A204.1 (cell line): Measurements from ENCODE around the gene GRAMD1B.
"Not testable (repeated sequence)": the region's sequence is repeated elsewhere in the genome, so short reads cannot be mapped to it uniquely, and the experiment has no call there.

Source experiments
- FAIRE-seq: peaks from 2 replicates; lab custom pipeline; 2012; peaks lifted over from hg19 to GRCh38; lab: Jason Lieb, UNC

Gene GRAMD1B

DNA sequence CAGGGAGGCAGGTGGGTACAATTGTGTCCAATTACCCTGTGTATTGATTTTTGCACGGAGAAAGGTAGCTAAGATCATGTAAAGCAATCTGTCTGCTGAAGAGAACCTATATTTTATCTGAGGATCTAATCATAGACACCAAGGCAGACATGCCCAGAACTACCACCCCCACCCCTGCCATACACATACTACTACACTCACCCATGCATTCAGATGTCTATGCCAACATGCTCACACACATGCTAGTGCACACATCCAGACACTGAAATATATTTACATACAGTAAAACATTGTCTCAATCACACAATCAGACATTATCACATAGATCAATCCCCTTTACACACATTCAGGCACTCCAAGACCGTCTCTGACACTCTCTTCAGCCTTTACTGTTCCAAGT lies 222.5 kb downstream of the GRAMD1B start:
- FAIRE-seq: no peak

DNA sequence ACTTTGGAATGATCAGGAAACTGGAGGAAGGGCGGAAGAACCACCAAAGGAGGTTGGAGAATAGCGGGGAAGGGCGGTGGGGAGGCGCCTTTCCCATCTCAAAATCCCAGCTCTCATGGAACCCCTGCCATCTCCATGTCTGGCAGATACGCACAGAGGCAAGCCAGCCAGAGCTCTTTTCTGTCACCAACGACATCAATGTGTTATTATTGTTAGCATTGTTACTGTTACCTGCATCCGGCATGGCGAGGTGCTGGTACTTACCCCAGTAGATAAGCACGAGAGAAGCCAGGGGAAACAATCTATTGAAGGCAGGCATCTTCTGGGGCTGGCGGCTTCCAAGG lies 223.4 kb downstream of the GRAMD1B start:
- FAIRE-seq: no peak

DNA sequence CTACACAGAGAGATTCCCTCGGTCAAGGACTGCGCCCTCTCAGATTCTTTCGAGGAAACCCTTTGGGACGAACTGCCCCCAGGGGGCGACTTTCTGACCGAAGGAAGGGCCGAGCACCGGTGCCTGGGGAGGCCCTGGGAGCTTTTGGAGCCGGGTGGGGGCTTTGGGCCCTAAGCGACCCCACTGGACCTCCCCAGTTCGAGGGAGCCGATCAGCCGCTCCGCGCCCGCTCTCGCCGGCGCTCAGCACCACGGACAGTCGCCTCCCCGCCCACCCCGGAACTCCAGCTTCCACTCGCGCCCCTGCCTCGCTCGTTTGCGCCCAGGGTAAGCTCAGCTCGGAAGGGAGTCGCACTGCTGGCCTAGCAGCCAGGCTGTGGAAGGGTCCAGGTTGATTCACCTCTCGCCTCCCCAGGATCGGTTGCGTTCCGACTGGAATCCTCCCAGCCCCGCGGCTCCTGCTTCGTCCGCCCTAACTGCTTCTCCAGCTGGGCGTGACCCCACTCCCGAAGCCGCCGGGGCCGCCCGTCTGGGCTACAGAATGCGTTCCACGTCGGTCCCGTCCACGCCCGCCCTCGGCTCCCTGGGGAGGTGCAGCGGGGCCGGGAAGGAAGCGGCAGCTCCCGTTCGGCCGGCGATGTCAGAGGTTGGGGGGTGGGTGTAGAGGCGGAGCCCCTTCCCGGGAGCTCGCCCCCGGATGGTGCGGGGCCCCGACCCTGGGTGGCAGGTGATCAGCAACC lies 223.9 kb downstream of the GRAMD1B start:
- FAIRE-seq: no peak

DNA sequence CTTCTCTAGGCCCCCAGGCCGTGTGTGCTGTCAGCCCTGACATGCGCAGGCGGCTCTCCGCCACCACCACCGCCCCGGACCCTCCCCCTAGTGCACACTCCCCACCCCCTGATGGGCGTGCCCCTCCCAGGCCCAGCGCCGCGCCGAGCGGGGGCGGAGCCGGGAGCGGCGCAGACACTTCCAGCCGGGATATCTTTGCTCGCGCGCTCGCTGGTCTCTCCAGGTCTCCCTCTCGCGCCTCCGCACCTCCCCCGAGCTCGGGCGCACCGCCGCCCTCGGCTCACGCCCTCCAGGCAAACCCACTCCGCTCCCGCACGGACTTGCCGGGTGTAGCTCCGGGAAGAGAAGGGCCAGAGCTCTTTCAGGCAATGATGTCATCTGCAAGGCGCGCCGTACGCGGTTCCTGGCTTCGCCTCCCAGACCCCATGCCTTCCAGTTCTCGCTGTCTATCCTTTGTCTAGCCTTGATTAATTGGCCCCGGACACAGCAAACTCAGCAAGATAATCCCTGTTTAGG lies 224.6 kb downstream of the GRAMD1B start, which contains the start of gene SCN3B:
SCN3B (minus strand) TSS at position 59 of the 516 bp plus-strand sequence. CDS start 823 bp downstream, outside the sequence.
- no peak for FAIRE-seq

DNA sequence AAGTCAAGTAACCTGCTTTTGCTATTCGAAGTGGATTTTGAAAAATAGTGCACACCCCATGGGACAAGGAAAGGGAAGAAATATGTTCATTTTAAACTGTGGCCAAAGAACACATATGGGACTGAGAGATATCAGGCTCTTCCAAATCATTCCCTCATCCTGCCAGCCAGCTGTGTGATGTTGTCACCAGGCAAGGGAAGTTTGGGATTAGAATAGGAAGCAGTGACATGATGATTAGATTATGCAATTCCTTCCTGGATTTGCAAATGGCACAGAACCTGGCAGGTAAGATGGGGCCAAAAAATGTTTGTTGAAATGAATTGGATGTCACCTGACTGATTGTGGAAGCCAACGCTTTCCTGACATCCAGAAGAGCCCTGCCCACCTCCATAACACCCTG lies 229.2 kb downstream of the GRAMD1B start:
- FAIRE-seq: no peak

DNA sequence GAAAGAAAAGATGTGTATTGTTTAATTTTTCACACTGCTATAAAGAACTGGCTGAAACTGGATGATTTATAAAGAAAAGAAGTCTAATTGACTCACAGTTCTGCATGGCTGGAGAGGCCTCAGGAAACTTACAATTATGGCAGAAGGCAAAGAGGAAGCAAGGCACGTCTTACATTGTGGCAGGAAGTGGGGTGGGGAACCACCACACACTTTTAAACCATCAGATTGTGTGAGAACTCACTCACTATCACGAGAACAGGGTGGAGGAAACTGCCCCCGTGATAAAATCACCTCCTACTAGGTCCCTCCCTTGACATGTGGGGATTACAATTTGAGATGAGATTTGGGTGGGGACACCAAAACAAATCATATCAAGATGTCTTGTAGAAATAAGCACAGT lies 229.9 kb downstream of the GRAMD1B start:
- not testable (repeated sequence) for FAIRE-seq

DNA sequence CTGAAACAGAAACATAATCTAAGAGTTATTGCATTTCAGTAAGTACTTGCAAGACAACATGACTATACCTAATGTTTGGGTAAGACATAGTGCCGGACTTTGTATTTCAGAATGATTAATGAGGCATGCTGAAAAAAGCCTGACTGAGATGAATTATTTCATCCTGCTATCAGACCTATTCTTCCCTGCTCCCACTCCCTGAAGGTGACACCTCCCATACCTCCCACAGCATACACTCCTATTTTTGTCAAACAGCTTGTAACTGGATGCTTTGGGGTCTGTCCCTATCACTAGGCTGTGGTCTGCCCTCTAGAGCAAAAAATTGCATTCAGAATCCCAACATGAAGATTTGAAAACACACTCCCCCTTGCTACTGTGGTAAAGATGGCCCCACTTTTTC lies 235.2 kb downstream of the GRAMD1B start:
- no peak for FAIRE-seq

DNA sequence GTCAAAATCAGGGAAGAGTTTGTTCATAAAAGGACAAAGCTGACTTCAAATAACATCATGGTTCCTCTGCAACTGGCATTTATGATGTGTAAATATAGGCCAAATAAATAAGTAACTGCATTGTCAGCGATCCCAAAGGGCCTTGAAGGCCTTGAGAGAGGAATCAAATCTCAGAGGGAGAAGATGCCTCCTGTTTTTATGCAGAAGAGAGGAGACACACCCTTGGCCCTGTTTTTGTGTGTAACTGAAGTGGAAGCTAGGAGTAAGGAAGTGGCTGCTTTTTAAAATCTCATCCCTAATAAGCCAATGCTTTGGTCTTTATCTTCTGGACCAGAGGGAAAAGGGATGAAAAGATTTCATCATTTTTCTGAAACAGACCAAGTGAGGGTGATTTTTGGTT lies 240.0 kb downstream of the GRAMD1B start:
- FAIRE-seq: no peak

DNA sequence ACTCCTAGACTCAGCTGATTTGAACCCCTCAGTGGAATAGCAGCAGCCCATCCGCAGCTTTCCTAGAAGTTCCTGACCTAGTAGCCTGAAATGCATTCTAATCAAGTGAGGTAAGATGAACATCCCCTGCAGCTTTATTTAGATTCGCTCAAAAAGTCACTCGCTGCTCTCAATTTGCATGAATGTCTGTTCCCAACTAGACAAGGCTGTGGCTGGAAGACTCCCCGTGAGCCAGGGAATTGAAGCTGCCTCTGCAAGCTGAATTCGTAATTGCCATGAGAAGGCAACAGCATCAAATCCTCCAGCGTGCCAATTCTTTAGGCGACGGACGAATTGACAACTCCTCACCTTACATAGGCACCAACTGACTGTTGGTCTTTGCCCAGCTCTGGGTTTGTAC lies 241.5 kb downstream of the GRAMD1B start:
- no peak for FAIRE-seq

DNA sequence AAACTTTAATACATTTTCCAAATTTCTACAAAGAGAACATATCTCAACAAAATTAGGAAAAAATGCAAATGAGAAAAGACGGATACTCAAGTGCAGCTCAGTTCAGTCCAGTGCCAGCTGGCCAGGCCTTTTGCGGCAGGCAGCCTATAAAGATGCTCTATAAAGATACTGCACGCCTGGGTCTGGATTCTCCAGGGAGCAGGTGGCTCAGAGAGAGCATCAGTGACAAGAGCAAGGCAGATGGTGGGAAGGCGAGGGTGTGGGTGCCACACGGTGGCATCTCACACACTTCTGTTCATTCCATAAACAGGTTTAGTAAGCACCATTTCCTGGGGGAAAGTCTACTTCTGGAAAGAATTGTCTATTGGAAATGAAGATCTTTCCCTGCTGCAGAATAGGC lies 242.5 kb downstream of the GRAMD1B start:
- no peak for FAIRE-seq

DNA sequence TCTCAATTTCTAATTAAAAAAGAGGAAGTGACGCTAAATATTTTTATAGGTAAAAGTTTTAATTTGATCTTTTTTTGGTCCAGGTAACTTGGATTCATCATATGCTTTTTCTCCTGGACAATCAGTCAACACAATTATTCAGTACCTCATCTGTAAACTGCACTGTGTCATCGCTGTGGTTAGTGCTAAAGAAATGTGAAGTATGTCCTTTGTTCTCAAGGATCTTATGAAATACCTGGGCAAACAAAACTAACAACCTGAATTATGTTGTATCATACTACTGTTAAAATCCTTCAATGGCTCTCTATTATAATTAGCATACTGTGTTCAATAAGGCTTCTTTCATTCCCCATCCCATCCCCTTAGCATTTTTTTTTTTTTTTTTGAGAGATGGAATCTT lies 244.2 kb downstream of the GRAMD1B start:
- no peak for FAIRE-seq
